HCT116 (cell line): ENCODE measurements around the gene TP63.

Experiments used
- CEBPB ChIP-seq: IDR thresholded peaks from 2 replicates; pipeline ENCODE4 v1.6.1; 2012; ENCODE audit warnings: low read depth
- CTCF ChIP-seq, 3 experiments: fragments of 200-600 bp in 1 of 3; sonication (generic) in 1 of 3; IDR thresholded peaks in 2 of 3; conservative IDR thresholded peaks in 1 of 3; 2 replicates each; pipeline ENCODE4 v1.5.1; 2012 to 2017; ENCODE audit warnings: low read depth in 2 of 3, low read length in 2 of 3, antibody characterized with exemption in 1 of 3, borderline replicate concordance in 1 of 3, control low read depth in 1 of 3, mild to moderate bottlenecking in 1 of 3, mixed read lengths in 1 of 3, mixed run types in 1 of 3, moderate library complexity in 1 of 3; ENCODE audit not compliant: insufficient read depth in 1 of 3
- POLR2AphosphoS5 ChIP-seq: IDR thresholded peaks from 2 replicates; pipeline ENCODE4 v1.6.1; 2011; ENCODE audit warnings: mild to moderate bottlenecking, low read depth, low read length, moderate library complexity
- SIN3A ChIP-seq: IDR thresholded peaks from 2 replicates; pipeline ENCODE4 v1.6.1; 2012; ENCODE audit warnings: low read depth
- ZNF274 ChIP-seq: fragments of 200-500 bp; sonication (Bioruptor generic); IDR thresholded peaks from 2 replicates; pipeline ENCODE4 v1.6.1; 2014; ENCODE audit warnings: mild to moderate bottlenecking, low read depth, low read length, inconsistent platforms

- TF ChIP-seq CEBPB (no peak), ZNF274 (no peak), CTCF (IDR thresholded peaks at IDR 0.05 in 2 of 3, conservative IDR thresholded peaks at IDR 0.05 in 1 of 3; ENCODE audit: borderline replicate concordance in 1 of 3, insufficient read depth in 1 of 3, low read depth in 2 of 3, low read length in 2 of 3) (no peak), POLR2AphosphoS5 (no peak), SIN3A (no peak)
These were observed 104.7 kb downstream of the TP63 start for GRCh38 chr3:189735913-189736312.
